C4-2B (cell line): ENCODE measurements around the gene TP53I3.
A peak's percentile ranks its signal among the peaks of the same experiment; 100 is the strongest.

Experiments used
- H3K27ac ChIP-seq: fragments of 450-650 bp; 2 replicates; pipeline ENCODE4 v1.5.1; 2017
- ZFX ChIP-seq: fragments of 450-650 bp; IDR thresholded peaks from 2 replicates; pipeline ENCODE4 v1.6.1; 2017
- TF ChIP-seq, protein P1 (sequence below): fragments of 450-650 bp; conservative IDR thresholded peaks from 2 replicates; pipeline ENCODE4 v1.5.1; 2017; ENCODE audit warnings: mild to moderate bottlenecking

The TP53I3 gene

DNA sequence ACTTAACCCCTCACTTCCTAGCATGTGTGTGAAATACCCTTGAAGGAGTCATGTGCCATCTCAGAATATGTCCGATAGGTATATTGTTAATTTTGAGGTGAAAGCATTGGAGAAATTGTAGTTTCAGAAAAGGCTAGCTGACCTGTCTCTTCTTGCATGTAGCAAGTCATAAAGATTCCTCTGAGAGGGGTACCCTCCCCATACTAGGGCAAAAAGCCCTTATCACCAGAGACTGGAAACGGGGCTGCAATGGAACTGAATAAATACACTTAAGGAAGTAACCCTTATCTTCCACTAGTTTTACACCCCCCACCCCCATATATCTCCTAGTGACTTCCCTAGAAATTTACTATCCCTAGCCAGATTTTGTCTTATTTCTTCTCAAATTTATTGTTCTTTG lies 6.8 kb downstream of the TP53I3 start:
- peak overlapping the region; percentile 67 for H3K27ac ChIP-seq
- TF ChIP-seq ZFX: no peak
- TF ChIP-seq, protein P1, sequence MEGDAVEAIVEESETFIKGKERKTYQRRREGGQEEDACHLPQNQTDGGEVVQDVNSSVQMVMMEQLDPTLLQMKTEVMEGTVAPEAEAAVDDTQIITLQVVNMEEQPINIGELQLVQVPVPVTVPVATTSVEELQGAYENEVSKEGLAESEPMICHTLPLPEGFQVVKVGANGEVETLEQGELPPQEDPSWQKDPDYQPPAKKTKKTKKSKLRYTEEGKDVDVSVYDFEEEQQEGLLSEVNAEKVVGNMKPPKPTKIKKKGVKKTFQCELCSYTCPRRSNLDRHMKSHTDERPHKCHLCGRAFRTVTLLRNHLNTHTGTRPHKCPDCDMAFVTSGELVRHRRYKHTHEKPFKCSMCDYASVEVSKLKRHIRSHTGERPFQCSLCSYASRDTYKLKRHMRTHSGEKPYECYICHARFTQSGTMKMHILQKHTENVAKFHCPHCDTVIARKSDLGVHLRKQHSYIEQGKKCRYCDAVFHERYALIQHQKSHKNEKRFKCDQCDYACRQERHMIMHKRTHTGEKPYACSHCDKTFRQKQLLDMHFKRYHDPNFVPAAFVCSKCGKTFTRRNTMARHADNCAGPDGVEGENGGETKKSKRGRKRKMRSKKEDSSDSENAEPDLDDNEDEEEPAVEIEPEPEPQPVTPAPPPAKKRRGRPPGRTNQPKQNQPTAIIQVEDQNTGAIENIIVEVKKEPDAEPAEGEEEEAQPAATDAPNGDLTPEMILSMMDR: no peak

DNA sequence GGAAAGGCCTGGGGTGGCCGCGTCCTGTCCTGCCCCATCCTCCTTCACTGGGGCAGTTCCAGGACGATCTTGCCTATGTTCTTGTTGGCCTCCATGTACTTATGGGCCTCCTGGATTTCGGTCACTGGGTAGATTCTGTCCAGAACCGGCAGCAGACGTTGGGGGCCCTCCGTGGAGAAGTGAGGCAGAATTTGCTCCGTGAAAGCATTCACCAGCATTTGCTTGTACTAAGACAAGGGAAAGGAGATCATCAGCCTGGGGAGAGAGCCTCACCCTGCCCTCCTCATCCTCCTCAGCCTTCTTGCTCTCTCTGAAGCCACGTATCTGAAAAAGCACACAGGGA lies 7.1 kb downstream of the TP53I3 start:
- H3K27ac ChIP-seq: peak overlapping the region; percentile 67
- TF ChIP-seq ZFX: no peak
- TF ChIP-seq, protein P1: no peak

DNA sequence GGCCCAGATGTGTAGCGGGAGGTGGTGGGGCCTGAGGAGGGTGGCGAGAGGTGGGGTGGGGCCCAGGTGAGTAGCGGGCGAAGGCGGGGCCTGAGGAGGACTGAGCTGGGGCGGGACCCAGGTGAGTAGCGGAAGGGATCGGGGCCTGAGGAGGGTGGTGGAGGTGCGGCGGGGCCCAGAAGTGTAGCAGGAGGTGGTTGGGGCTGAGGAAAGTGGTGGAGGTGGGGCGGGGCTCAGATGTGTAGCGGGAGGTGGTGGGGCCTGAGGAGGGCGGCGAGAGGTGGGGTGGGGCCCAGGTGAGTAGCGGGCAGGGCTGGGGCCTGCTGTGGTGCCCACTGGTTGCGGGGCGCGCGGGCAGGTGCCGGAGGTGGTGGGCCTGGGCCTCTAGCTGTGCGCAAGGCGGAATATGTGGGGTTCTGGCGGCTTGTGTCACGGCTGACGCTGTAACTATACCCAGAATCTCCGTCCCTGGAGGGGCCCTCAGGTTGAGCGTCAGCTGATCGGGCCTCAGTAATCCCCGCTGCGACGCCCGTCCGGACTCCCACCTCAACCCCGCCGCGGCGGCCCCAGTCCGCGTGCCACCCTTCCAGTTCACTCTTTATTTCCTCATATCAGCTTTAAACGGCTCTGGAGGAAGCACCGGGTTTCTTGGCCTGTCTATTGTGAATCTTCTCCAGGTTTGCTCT lies 7.6 kb downstream of the TP53I3 start:
- peak; percentile 67 for TF ChIP-seq ZFX
- TF ChIP-seq, protein P1: no peak
- peak overlapping the region; percentile 67 for H3K27ac ChIP-seq

DNA sequence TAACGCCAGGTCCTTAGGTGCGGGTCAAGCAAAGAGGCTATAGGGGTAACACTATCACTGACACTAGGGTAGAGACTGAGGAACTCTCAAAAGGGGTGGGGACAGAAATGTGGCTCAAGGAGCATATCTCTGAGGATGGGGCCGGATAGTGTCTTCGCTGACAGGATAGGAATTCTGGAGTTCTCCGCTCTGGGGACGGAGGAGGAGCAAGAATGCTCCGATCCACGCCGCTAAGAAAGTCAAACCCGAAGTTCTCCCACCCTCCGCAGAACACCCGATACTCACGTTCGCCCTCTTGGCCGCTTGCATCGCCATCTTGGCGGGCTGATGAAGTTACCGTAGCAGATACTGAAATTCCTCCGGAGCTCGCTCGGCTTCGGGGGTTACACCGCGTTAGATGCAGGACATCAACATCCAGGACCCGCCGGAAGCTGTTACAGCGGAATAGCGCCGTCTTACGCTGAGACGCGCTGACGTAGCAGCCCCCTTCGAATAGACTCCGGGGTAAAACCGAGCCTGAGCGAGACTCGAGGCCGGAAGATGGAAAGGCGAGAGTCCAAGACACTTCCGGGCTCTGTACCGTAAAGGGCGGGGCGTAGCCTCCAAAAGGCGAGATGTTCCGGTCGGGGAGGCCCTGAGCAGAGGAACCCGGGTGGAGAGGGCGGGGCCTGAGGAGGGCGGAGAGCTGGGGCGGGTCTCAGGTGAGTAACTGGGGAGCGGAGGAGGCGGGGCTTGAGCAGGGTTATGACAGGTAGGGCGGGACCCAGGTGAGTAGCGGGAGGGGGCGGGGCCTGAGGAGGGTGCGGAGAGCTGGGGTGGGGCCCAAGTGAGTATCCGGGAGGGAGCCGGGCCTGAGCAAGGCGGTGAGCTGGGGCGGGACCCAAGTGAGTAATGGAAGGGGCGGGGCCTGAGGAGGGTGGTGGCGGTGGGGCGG lies 8.5 kb downstream of the TP53I3 start, which contains the start of gene SF3B6:
TSS of gene SF3B6 (minus strand) at position 412 of the 934 bp plus-strand sequence. CDS start at position 315, 97 bp downstream.
- TF ChIP-seq, protein P1: no peak
- TF ChIP-seq ZFX: no peak
- peak within 1 kb of the TSS; percentile 70 for H3K27ac ChIP-seq

DNA sequence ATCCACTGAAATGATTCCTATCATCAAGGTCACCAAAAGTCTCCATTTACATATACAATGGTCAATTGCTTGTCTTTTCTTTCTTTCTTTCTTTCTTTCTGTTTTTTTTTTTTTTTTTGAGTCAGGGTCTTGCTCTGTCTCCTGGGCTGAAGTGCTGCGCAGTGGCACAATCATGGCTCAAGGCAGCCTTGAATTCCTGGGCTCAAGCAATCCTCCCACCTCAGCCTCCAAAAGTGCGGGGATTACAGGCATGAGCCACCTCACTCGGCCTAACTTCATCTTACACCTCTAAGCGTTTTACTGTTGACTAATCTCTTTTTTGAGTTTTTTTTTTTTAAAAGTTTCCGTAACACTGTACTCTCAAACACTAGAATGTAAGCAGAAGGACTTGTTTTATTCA lies 9.4 kb downstream of the TP53I3 start:
- TF ChIP-seq, protein P1: no peak
- TF ChIP-seq ZFX: no peak
- peak overlapping the region; percentile 70; the same call in 1 of the 2 replicates for H3K27ac ChIP-seq

DNA sequence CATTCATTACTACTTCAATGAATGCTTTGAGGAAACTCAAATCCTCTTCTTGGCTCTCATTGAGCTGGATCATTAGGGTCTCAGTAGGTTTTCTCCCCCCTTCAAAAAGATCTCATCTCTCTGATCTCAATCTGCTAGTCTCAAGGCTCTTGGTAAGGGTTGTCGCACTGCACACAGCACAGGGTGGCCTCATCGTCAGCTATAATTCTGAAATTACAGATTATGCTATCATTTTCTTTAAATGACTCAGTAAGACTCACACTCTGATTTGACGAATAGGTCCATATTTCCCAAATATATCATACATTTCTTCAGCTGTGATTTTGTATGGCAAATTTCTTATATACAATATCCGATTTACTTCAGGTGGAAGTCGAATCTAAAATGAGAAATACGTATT lies 10.8 kb downstream of the TP53I3 start:
- H3K27ac ChIP-seq: no peak overlapping the region
- no peak for TF ChIP-seq ZFX
- TF ChIP-seq, protein P1: no peak

DNA sequence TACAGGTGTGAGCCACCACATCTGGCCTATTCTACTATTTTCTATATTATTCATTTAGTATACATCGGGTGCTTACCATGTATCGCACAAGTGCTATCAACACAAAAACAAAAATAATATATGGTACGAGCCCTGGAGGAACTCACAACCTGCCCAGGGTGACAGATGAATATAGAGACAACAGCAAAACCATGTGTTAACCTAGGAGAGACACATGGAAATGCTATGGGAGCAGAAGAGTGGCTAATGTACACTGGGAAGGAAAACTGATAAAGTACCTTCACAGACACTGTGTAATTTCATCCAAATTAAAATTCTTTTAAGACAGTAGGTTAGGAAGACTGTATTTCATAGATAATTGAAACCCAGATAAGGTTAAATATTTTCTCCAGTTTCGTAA lies 12.4 kb downstream of the TP53I3 start:
- TF ChIP-seq, protein P1: no peak
- no peak for TF ChIP-seq ZFX
- H3K27ac ChIP-seq: no peak overlapping the region
